Ascending aorta (tissue), 2 donors: Measurements from ENCODE around the gene UNC5B. TPM values are rescaled to one million over a fixed set of nuclear protein-coding genes. Genes with fewer than 3 reads are reported as not detected.

ENCODE experiments used
- DNase-seq, 2 donors: peaks; one replicate each; pipeline ENCODE4 v3.0.0-alpha.2; 2019; ENCODE audit warnings: low spot score in 2 of 2
- H3K27ac ChIP-seq, 2 donors: fragments of 200-600 bp; sonication (generic); one replicate each; pipeline ENCODE4 v1.5.1; 2016 to 2017; ENCODE audit warnings: mild to moderate bottlenecking in 1 of 2
- H3K27me3 ChIP-seq: fragments of 200-600 bp; sonication (generic); one replicate; pipeline ENCODE4 v1.5.1; 2017
- H3K36me3 ChIP-seq, 2 donors: fragments of 200-600 bp; sonication (generic); one replicate each; pipeline ENCODE4 v1.5.1; 2016
- H3K4me1 ChIP-seq, 2 donors: fragments of 200-600 bp; sonication (generic); one replicate each; pipeline ENCODE4 v1.5.1; 2016 to 2017; ENCODE audit warnings: mild to moderate bottlenecking in 1 of 2
- H3K4me3 ChIP-seq, 2 donors: fragments of 200-600 bp; sonication (generic); one replicate each; pipeline ENCODE4 v1.5.1; 2016 to 2017; ENCODE audit warnings: mild to moderate bottlenecking in 1 of 2
- H3K9me3 ChIP-seq, 2 donors: fragments of 200-600 bp; sonication (generic); one replicate each; pipeline ENCODE4 v1.5.1; 2016
- CTCF ChIP-seq, 3 experiments: fragments of 200-600 bp in 2 of 3; fragments of 450-650 bp in 1 of 3; sonication (generic) in 2 of 3; IDR thresholded peaks; one replicate each; pipeline ENCODE4 v1.5.1; 2016 to 2019; ENCODE audit warnings: antibody characterized with exemption in 3 of 3, mild to moderate bottlenecking in 1 of 3, moderate library complexity in 1 of 3
- intact Hi-C: fragments of 100-400 bp; cut with DNase I; formaldehyde crosslinking; loops from one replicate; pipeline ENCODE4 v1.15.1; 2023
- total RNA-seq: library from RNA; depleted of rRNA; stranded (reverse); fragments of >200 nt; gene quantifications from one replicate; pipeline ENCODE4 v1.1.0, GENCODE V29; 2016

Gene UNC5B
- total RNA-seq, 1 donor from 2014 or later: 42.4 TPM

GRCh38 chr10:71307469-71308085 is 95.2 kb downstream of the UNC5B start:
- intact Hi-C loops: no loop called here
- Histone ChIP-seq H3K4me3 (no peak overlapping the region), H3K9me3 (no peaks in the 10 kb centered on the region), H3K27ac (no peak overlapping the region), H3K36me3 (no peaks in the 10 kb centered on the region), H3K27me3 (no peaks in the 10 kb centered on the region), H3K4me1 (no peaks in the 10 kb centered on the region)
- TF ChIP-seq CTCF (IDR thresholded peaks at IDR 0.05): no peak
- no peak for DNase-seq

- no peaks in the 10 kb centered on the region for H3K27me3 ChIP-seq
- no peak for DNase-seq
- intact Hi-C loops: no loop called here
- no peaks in the 10 kb centered on the region for H3K9me3 ChIP-seq
- TF ChIP-seq CTCF (IDR thresholded peaks at IDR 0.05): no peak
- no peaks in the 10 kb centered on the region for H3K36me3 ChIP-seq
- no peaks in the 10 kb centered on the region for H3K4me1 ChIP-seq
- H3K4me3 ChIP-seq: no peak overlapping the region
- no peak overlapping the region for H3K27ac ChIP-seq
Measured at GRCh38 chr10:71308244-71308643, 95.9 kb downstream of the UNC5B start.

GRCh38 chr10:71308985-71309384 is 96.6 kb downstream of the UNC5B start:
- H3K27me3 ChIP-seq: no peaks in the 10 kb centered on the region
- no peak overlapping the region for H3K4me3 ChIP-seq
- no peak for DNase-seq
- no peaks in the 10 kb centered on the region for H3K36me3 ChIP-seq
- intact Hi-C loops: no loop called here
- no peaks in the 10 kb centered on the region for H3K4me1 ChIP-seq
- TF ChIP-seq CTCF (IDR thresholded peaks at IDR 0.05): no peak
- no peak overlapping the region for H3K27ac ChIP-seq
- H3K9me3 ChIP-seq: no peaks in the 10 kb centered on the region

- Histone ChIP-seq H3K27ac (no peak overlapping the region), H3K36me3 (no peaks in the 10 kb centered on the region), H3K9me3 (no peaks in the 10 kb centered on the region), H3K27me3 (no peaks in the 10 kb centered on the region), H3K4me1 (peaks cover 0 to 2% of the 10 kb centered on the region in 2 donors), H3K4me3 (no peak overlapping the region)
- intact Hi-C loops: loop anchor here (10.0 kb wide), 1 partner anchor 735 kb away; no protein-coding TSS in a partner anchor
- TF ChIP-seq CTCF (IDR thresholded peaks at IDR 0.05): no peak
- no peak for DNase-seq
Measured at GRCh38 chr10:71309919-71310318, 97.5 kb downstream of the UNC5B start.

GRCh38 chr10:71312220-71312619 is 99.8 kb downstream of the UNC5B start:
- no peak for DNase-seq
- Histone ChIP-seq H3K27me3 (no peaks in the 10 kb centered on the region), H3K27ac (no peak overlapping the region), H3K9me3 (no peaks in the 10 kb centered on the region), H3K4me3 (no peak overlapping the region), H3K36me3 (no peaks in the 10 kb centered on the region), H3K4me1 (peaks cover 0 to 2% of the 10 kb centered on the region in 2 donors)
- no peak for TF ChIP-seq CTCF (IDR thresholded peaks at IDR 0.05)
- intact Hi-C loops: loop anchor here (10.0 kb wide), 1 partner anchor 733 kb away; no protein-coding TSS in a partner anchor
